Upper lobe of left lung (tissue), 4 donors: ENCODE measurements around the gene CD247.

Experiments used
- CTCF ChIP-seq, 6 experiments: fragments of 450-650 bp in 4 of 6; fragments of 200-600 bp in 2 of 6; sonication (generic) in 2 of 6; IDR thresholded peaks; one replicate each; pipeline ENCODE4 v1.5.1; 2016 to 2019; ENCODE audit warnings: antibody characterized with exemption in 6 of 6
- EP300 ChIP-seq, 4 donors: sonication (generic); formaldehyde crosslinking; IDR thresholded peaks; one replicate each; pipeline ENCODE4 v1.5.1; 2017; ENCODE audit warnings: antibody characterized with exemption in 4 of 4, control low read depth in 2 of 4
- POLR2A ChIP-seq, 4 donors: fragments of 450-650 bp; IDR thresholded peaks; one replicate each; pipeline ENCODE4 v1.5.1; 2016 to 2017; ENCODE audit warnings: antibody characterized with exemption in 4 of 4, mild to moderate bottlenecking in 2 of 4
- POLR2AphosphoS5 ChIP-seq, 2 donors: sonication (generic); formaldehyde crosslinking; IDR thresholded peaks; one replicate each; pipeline ENCODE4 v1.5.1; 2017; ENCODE audit warnings: antibody characterized with exemption in 2 of 2

GRCh38 chr1:167433884-167434283, 84.4 kb downstream of the CD247 start:
- no peak for TF ChIP-seq CTCF (IDR thresholded peaks at IDR 0.05)
- TF ChIP-seq POLR2A (IDR thresholded peaks at IDR 0.05), result no peak
- TF ChIP-seq POLR2AphosphoS5 (IDR thresholded peaks at IDR 0.05), result no peak
- TF ChIP-seq EP300 (IDR thresholded peaks at IDR 0.05), result no peak
